Panc1 (cell line): Measurements from ENCODE around the gene MEIS1. TPM values are rescaled to one million over a fixed set of nuclear protein-coding genes. Genes with fewer than 3 reads are reported as not detected.

Source experiments
- ATAC-seq: fragments of 200-7000 bp; cut with Tn5 transposase; 2 replicates; pipeline ENCODE4 v1.9.1; 2020; ENCODE audit warnings: mild to moderate bottlenecking, moderate library complexity
- BruUV-seq: library from RNA; stranded (reverse); fragments of 400-500 nt; replicated peaks from 2 replicates; lab custom pipeline; 2021; lab: Mats Ljungman, UMichigan
- CTCF ChIA-PET: fragments of 300-600 bp; sonication (Branson Sonifier 250); formaldehyde crosslinking; loops from one replicate; lab custom pipeline; 2022; ENCODE audit warnings: antibody characterized with exemption; lab: Charles Lee
- POLR2A ChIA-PET: fragments of 300-600 bp; sonication (Branson Sonifier 250); formaldehyde crosslinking; loops from one replicate; lab custom pipeline; 2022; ENCODE audit warnings: antibody characterized with exemption; lab: Charles Lee
- DNase-seq: peaks from one replicate; pipeline ENCODE4 v3.0.0-alpha.2; 2010; ENCODE audit warnings: low read depth, low spot score
- H3K27ac ChIP-seq: 2 replicates; pipeline ENCODE4 v1.5.1; 2011; ENCODE audit warnings: mild to moderate bottlenecking, low read length, inconsistent platforms
- H3K27me3 ChIP-seq: fragments of 200-500 bp; sonication (Bioruptor generic); 2 replicates; pipeline ENCODE4 v1.6.0; 2014; ENCODE audit warnings: low read length, inconsistent platforms; ENCODE audit not compliant: control insufficient read depth, insufficient read depth
- H3K36me3 ChIP-seq: fragments of 200-500 bp; sonication (Bioruptor generic); 2 replicates; pipeline ENCODE4 v1.5.1; 2014; ENCODE audit warnings: inconsistent platforms, mild to moderate bottlenecking, low read length, moderate library complexity; ENCODE audit not compliant: control insufficient read depth, insufficient read depth
- H3K4me1 ChIP-seq: 2 replicates; pipeline ENCODE4 v1.5.1; 2011; ENCODE audit warnings: inconsistent platforms, mild to moderate bottlenecking, low read length, moderate library complexity; ENCODE audit not compliant: control insufficient read depth, insufficient read depth
- H3K4me3 ChIP-seq, 2 experiments: 2 replicates each; pipeline ENCODE4 v1.5.1; 2011 to 2012; ENCODE audit warnings: low read depth in 2 of 2, low read length in 2 of 2, mild to moderate bottlenecking in 2 of 2, inconsistent platforms in 1 of 2, moderate library complexity in 1 of 2
- H3K9me3 ChIP-seq: fragments of 200-500 bp; sonication (Bioruptor generic); 2 replicates; pipeline ENCODE4 v1.5.1; 2014; ENCODE audit warnings: low read depth, mild to moderate bottlenecking, inconsistent platforms, low read length, moderate library complexity; ENCODE audit not compliant: control insufficient read depth, insufficient read depth
- POLR2AphosphoS5 ChIP-seq: IDR thresholded peaks from 2 replicates; pipeline ENCODE4 v1.6.1; 2012; ENCODE audit warnings: mild to moderate bottlenecking, low read depth, low read length, moderate library complexity
- REST ChIP-seq, 2 experiments: IDR thresholded peaks; 2 replicates each; pipeline ENCODE4 v1.6.1; 2011 to 2012; ENCODE audit warnings: low read depth in 2 of 2, control low read depth in 1 of 2, low read length in 1 of 2, mild to moderate bottlenecking in 1 of 2, moderate library complexity in 1 of 2; ENCODE audit not compliant: insufficient read depth in 1 of 2
- SIN3A ChIP-seq: IDR thresholded peaks from 2 replicates; pipeline ENCODE4 v1.6.1; 2012; ENCODE audit warnings: low read depth, mild to moderate bottlenecking, low read length, moderate library complexity, borderline replicate concordance; ENCODE audit not compliant: insufficient read depth
- TCF7L2 ChIP-seq: IDR thresholded peaks from 2 replicates; pipeline ENCODE4 v1.6.1; 2011; ENCODE audit warnings: mild to moderate bottlenecking, low read depth, low read length, inconsistent platforms
- in situ Hi-C: cut with HindIII; loops from 2 replicates; pipeline ENCODE4 v1.10.0; 2016; ENCODE audit warnings: low sequenced_read_pairs, low pct_unique_long_range_greater_than_20kb
- intact Hi-C: fragments of 100-400 bp; cut with micrococcal nuclease; formaldehyde crosslinking; loops from one replicate; pipeline ENCODE4 v1.10.0; 2022; ENCODE audit not compliant: unreplicated experiment
- total RNA-seq: library from RNA; stranded (reverse); gene quantifications from one replicate; pipeline ENCODE4 v1.2.1, GENCODE V29; 2021; ENCODE audit not compliant: unreplicated experiment
- TF ChIP-seq, protein P1 (sequence below): fragments of 450-650 bp; IDR thresholded peaks from 2 replicates; pipeline ENCODE4 v1.5.1; 2017; ENCODE audit warnings: mild to moderate bottlenecking

The MEIS1 gene
- total RNA-seq, 1 experiment from 2014 or later = 2.0 TPM

GRCh38 chr2:66578054-66578686 is 143.2 kb downstream of the MEIS1 start:
- DNase-seq (no peak), ATAC-seq (no peak)
- in situ Hi-C loops = no loop called here

GRCh38 chr2:66578687-66579106 is 143.8 kb downstream of the MEIS1 start:
- TF ChIP-seq SIN3A = no peak
- no peak for TF ChIP-seq REST (IDR thresholded peaks at IDR 0.05; ENCODE audit: insufficient read depth in 1 of 2, low read depth in 2 of 2, low read length in 1 of 2)
- no peak for TF ChIP-seq TCF7L2
- TF ChIP-seq, protein P1, sequence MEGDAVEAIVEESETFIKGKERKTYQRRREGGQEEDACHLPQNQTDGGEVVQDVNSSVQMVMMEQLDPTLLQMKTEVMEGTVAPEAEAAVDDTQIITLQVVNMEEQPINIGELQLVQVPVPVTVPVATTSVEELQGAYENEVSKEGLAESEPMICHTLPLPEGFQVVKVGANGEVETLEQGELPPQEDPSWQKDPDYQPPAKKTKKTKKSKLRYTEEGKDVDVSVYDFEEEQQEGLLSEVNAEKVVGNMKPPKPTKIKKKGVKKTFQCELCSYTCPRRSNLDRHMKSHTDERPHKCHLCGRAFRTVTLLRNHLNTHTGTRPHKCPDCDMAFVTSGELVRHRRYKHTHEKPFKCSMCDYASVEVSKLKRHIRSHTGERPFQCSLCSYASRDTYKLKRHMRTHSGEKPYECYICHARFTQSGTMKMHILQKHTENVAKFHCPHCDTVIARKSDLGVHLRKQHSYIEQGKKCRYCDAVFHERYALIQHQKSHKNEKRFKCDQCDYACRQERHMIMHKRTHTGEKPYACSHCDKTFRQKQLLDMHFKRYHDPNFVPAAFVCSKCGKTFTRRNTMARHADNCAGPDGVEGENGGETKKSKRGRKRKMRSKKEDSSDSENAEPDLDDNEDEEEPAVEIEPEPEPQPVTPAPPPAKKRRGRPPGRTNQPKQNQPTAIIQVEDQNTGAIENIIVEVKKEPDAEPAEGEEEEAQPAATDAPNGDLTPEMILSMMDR = no peak
- TF ChIP-seq POLR2AphosphoS5 = no peak
- in situ Hi-C loops = no loop called here
- no TSS peak for BruUV-seq
- Histone ChIP-seq H3K36me3 (no peaks in the 10 kb centered on the region), H3K4me3 (no peak overlapping the region), H3K9me3 (no peaks in the 10 kb centered on the region), H3K4me1 (peaks cover 23% of the 10 kb centered on the region), H3K27ac (no peak overlapping the region), H3K27me3 (peaks cover 52% of the 10 kb centered on the region)
- intact Hi-C loops = loop anchor here (5.0 kb wide), 1 partner anchor 1264 kb away; no protein-coding TSS in a partner anchor
- ChIA-PET CTCF (no interaction called here), POLR2A (no interaction called here)
- ATAC-seq (no peak), DNase-seq (no peak)

More at GRCh38 chr2:66578054-66578686, 143.2 kb downstream of the MEIS1 start:
- no peak overlapping the region for H3K4me3 ChIP-seq
- no peaks in the 10 kb centered on the region for H3K36me3 ChIP-seq
- no TSS peak for BruUV-seq
- H3K27ac ChIP-seq = no peak overlapping the region
- ChIA-PET CTCF (no interaction called here), POLR2A (interaction anchor here (0.6 kb wide), 1 partner anchor 1713 kb away, joined by 13 read pairs; no protein-coding TSS in a partner anchor)
- intact Hi-C loops = loop anchor here (5.0 kb wide), 1 partner anchor 1264 kb away; no protein-coding TSS in a partner anchor
- H3K27me3 ChIP-seq = peaks cover 49% of the 10 kb centered on the region
- no peaks in the 10 kb centered on the region for H3K9me3 ChIP-seq
- H3K4me1 ChIP-seq = peaks cover 23% of the 10 kb centered on the region
- TF ChIP-seq TCF7L2 (no peak), SIN3A (no peak), POLR2AphosphoS5 (no peak), REST (IDR thresholded peaks at IDR 0.05; ENCODE audit: insufficient read depth in 1 of 2, low read depth in 2 of 2, low read length in 1 of 2) (no peak)
- TF ChIP-seq, protein P1 = no peak
